Raji (cell line): Measurements from ENCODE around the gene SLCO1B3.

ENCODE experiments used
- POLR2A ChIP-seq: IDR thresholded peaks from 2 replicates; pipeline ENCODE4 v1.6.1; 2011; ENCODE audit warnings: low read depth, low read length, control low read depth; ENCODE audit not compliant: insufficient read depth

SLCO1B3 gene

GRCh38 chr12:20863056-20863455 lies 52.6 kb downstream of the SLCO1B3 start:
- TF ChIP-seq POLR2A = no peak

- no peak for TF ChIP-seq POLR2A
Observed at GRCh38 chr12:20865873-20866272, 55.4 kb downstream of the SLCO1B3 start.

GRCh38 chr12:20868277-20868676 lies 57.8 kb downstream of the SLCO1B3 start:
- TF ChIP-seq POLR2A = no peak

GRCh38 chr12:20883288-20883687 lies 72.8 kb downstream of the SLCO1B3 start:
- no peak for TF ChIP-seq POLR2A

GRCh38 chr12:20885116-20885515 lies 74.6 kb downstream of the SLCO1B3 start:
- no peak for TF ChIP-seq POLR2A

GRCh38 chr12:20885552-20885951 lies 75.0 kb downstream of the SLCO1B3 start:
- TF ChIP-seq POLR2A = no peak

GRCh38 chr12:20917269-20917668 lies 106.8 kb downstream of the SLCO1B3 start:
- TF ChIP-seq POLR2A = no peak

GRCh38 chr12:20917819-20918218 lies 107.3 kb downstream of the SLCO1B3 start:
- TF ChIP-seq POLR2A = no peak

GRCh38 chr12:20931894-20932293 lies 121.4 kb downstream of the SLCO1B3 start:
- no peak for TF ChIP-seq POLR2A

GRCh38 chr12:20946732-20947131 lies 136.2 kb downstream of the SLCO1B3 start:
- TF ChIP-seq POLR2A = no peak

- no peak for TF ChIP-seq POLR2A
Observed at GRCh38 chr12:20950248-20950647, 139.7 kb downstream of the SLCO1B3 start.

GRCh38 chr12:20963303-20963702 lies 152.8 kb downstream of the SLCO1B3 start:
- no peak for TF ChIP-seq POLR2A

- TF ChIP-seq POLR2A = no peak
Observed at GRCh38 chr12:20963762-20964161, 153.3 kb downstream of the SLCO1B3 start.
